ENCODE data around the gene STARD10.
"Not testable (repeated sequence)": the region's sequence is repeated elsewhere in the genome, so short reads cannot be mapped to it uniquely, and the experiment has no call there.

STARD10 gene

GRCh38 chr11:72829884-72830533 is 36.2 kb upstream of the STARD10 start:
- no peak for DNase-seq (ENCODE audit: extremely low read depth, low read depth)
- no peak for TF ChIP-seq CTCF (IDR thresholded peaks at IDR 0.05; ENCODE audit: low read depth, low read length)

- DNase-seq (ENCODE audit: extremely low read depth, low read depth): no peak
- TF ChIP-seq CTCF (IDR thresholded peaks at IDR 0.05; ENCODE audit: low read depth, low read length): no peak
Measured at GRCh38 chr11:72829178-72829577, 35.3 kb upstream of the STARD10 start.

GRCh38 chr11:72828692-72829101 is 34.9 kb upstream of the STARD10 start:
- DNase-seq (ENCODE audit: extremely low read depth, low read depth): no peak
- TF ChIP-seq CTCF (IDR thresholded peaks at IDR 0.05; ENCODE audit: low read depth, low read length): no peak

- DNase-seq (ENCODE audit: extremely low read depth, low read depth): no peak
- no peak for TF ChIP-seq CTCF (IDR thresholded peaks at IDR 0.05; ENCODE audit: low read depth, low read length)
Measured at GRCh38 chr11:72828081-72828567, 34.3 kb upstream of the STARD10 start.

- DNase-seq (ENCODE audit: extremely low read depth, low read depth): not testable (repeated sequence)
Measured at GRCh38 chr11:72827656-72828055, 33.8 kb upstream of the STARD10 start.

GRCh38 chr11:72826942-72827480 is 33.2 kb upstream of the STARD10 start:
- TF ChIP-seq CTCF (IDR thresholded peaks at IDR 0.05; ENCODE audit: low read depth, low read length): no peak
- no peak for DNase-seq (ENCODE audit: extremely low read depth, low read depth)

- TF ChIP-seq CTCF (IDR thresholded peaks at IDR 0.05; ENCODE audit: low read depth, low read length): no peak
- no peak for DNase-seq (ENCODE audit: extremely low read depth, low read depth)
Measured at GRCh38 chr11:72826191-72826941, 32.5 kb upstream of the STARD10 start.
